Activated CD8-positive, alpha-beta memory T cell treated with anti-CD3 and anti-CD28 coated beads for 1 hour (primary cell): ENCODE measurements around the gene HTR3D.
"Not testable (repeated sequence)": the region's sequence is repeated elsewhere in the genome, so short reads cannot be mapped to it uniquely, and the experiment has no call there.

Experiments
- DNase-seq, 2 donors: peaks; one replicate each; pipeline ENCODE4 v3.0.0-alpha.2; 2020; ENCODE audit warnings: low read depth in 1 of 2; ENCODE audit errors: extremely low read depth in 1 of 2

The HTR3D gene, protein sequence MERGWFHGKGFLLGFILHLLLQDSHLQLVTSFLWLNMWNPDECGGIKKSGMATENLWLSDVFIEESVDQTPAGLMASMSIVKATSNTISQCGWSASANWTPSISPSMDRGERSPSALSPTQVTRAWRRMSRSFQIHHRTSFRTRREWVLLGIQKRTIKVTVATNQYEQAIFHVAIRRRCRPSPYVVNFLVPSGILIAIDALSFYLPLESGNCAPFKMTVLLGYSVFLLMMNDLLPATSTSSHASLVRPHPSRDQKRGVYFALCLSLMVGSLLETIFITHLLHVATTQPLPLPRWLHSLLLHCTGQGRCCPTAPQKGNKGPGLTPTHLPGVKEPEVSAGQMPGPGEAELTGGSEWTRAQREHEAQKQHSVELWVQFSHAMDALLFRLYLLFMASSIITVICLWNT

GRCh38 chr3:184031187-184031792 lies at the start of gene HTR3D:
Gene HTR3D (plus strand): TSS chr3:184031742. CDS start chr3:184031742, 0 bp downstream.
- DNase-seq: no peak

GRCh38 chr3:183981990-183982644 lies 49.4 kb upstream of the HTR3D start:
- no peak for DNase-seq

DNA sequence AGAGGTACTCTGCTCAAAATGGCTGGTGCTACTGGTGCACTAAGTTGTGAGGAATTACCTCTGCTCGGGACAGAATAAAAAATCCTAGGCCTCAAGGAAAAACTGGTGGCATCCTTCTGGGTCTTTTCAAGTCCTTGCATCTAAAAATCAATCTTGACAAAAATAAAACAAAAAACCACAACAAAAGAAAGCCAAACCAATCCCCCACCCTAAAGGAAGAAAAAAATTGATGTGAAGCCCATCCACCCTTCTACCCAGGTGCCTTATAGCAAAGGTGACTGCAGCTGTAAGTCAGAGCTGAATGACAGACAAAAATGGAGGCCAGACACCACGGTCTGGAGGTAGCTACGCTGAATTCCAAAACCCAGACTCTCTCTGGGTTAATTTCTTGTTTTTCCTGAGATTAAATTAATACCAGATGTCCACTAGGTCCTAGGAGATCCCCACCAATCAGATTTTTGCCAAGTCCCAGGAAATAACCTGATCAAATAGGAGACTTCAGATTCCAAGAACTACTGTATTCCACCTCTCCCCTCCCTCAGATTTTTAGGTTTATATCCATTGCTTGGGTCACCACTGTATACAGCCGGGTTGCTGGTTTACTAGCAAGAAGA lies 47.3 kb upstream of the HTR3D start:
- no peak for DNase-seq

DNA sequence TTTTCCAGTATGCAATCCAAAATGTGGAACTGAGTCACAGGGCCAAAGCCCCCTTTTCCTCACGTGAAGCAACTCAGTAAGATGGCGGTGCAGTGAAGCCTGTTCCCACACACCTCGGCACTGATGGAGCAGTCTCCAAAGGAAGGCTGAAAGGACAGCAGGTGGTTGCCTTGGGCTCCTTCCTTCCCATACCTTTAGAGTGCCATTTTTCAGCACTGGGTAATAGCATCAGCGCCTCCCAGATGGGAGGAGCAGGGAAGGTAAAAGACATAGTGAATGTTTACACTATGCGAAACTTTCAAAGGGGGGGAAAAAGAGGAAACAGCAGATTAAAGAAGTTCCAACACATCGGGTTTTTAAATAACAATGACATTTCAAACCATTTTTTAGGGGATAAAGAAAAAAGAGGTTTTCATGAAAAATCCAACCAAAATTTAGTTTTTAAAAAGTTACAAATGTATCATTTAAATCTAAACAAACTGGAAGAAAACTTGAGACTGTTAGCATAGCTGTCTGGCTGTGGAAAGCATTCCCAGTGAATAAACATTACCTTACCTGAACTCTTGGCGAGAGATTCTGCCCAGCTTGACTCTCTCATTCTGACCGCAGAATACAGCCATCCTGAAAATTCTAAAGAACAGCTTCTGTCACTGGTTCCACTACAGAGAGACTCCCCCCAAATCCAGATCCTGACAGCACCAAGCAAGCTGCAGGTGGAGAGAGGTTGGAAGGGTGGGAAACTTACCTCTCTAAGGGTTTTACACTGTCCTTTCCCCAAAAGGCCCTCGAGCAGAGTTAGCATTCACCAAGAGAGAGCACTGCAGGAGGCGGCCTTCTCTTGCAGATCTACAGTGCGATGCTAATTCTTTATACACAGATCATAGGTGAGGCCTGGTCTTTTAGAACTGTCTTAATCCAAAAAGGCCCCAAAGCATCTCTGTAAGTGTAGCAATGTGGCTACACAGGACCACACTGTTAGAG lies 46.5 kb upstream of the HTR3D start:
- no peak for DNase-seq

GRCh38 chr3:183987000-183987600 lies 44.4 kb upstream of the HTR3D start:
- DNase-seq: no peak

- no peak for DNase-seq
These were observed 43.2 kb upstream of the HTR3D start for GRCh38 chr3:183988216-183988790.

DNA sequence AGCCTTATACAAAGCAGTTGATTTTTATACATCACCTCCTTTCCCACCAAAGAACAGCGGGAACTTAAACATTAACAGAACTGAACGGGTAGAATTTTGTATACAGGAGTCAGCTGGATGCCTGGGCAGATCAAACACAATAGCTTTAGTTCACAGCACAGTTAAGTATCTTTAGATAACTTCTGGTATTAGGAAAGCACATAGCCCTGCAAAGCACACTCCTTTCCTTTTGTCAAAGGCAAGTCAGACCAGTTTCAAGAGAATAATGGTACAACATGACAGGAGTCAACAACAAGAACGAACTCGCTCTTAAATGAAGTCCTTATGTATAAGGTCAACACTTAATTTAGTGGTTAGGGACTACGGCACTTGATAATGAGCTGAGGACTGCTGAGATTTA lies 40.1 kb upstream of the HTR3D start:
- no peak for DNase-seq

GRCh38 chr3:184001761-184002160 lies 29.8 kb upstream of the HTR3D start:
- no peak for DNase-seq

GRCh38 chr3:184002469-184002868 lies 29.1 kb upstream of the HTR3D start:
- no peak for DNase-seq

GRCh38 chr3:184003187-184003967 lies 28.2 kb upstream of the HTR3D start:
- no peak for DNase-seq

DNA sequence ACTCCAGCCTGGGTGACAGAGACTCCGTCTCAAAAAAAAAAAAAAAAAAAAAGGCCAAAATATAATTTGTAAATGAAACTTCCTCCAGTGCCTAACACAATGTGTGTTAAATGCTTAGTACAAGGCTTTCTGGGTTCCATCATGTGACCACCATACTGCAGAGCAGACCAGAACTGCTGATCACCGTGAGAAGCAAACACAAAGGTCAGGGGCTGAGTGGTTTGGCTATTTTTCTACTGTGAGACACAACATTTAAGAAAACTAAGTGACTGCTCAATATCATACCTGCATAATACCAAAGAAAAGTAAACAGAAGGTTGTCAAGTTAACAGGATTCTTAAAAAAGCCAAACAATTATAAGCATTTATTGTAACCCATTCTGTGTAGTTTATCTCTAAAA lies 27.1 kb upstream of the HTR3D start:
- DNase-seq: no peak

DNA sequence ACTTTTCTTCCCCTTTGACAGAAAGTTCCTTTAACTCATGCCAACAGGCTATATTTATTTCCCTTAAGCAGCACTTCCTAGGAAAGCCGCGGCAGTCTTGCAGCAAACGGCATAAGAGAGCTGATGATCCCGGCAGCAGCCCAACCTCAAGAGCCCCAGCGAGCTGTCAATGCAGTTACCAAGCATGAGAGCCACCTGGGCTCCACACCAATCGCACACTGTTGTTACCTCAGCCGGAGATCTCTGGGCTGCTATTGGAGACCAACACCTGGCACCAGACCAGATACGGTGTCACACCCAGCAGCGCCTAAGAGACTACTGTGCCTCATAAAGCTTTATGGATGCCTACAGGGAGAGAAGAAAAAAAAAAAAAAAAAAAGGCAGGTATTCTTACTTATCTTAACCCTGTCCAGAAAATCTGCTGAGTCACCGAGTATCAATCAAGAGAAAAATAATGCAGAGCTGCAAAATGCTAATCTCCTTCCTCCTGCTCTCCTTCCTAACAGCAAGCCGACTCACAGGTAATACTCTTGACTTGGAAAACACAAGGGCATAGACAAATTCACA lies 25.5 kb upstream of the HTR3D start:
- no peak for DNase-seq

DNA sequence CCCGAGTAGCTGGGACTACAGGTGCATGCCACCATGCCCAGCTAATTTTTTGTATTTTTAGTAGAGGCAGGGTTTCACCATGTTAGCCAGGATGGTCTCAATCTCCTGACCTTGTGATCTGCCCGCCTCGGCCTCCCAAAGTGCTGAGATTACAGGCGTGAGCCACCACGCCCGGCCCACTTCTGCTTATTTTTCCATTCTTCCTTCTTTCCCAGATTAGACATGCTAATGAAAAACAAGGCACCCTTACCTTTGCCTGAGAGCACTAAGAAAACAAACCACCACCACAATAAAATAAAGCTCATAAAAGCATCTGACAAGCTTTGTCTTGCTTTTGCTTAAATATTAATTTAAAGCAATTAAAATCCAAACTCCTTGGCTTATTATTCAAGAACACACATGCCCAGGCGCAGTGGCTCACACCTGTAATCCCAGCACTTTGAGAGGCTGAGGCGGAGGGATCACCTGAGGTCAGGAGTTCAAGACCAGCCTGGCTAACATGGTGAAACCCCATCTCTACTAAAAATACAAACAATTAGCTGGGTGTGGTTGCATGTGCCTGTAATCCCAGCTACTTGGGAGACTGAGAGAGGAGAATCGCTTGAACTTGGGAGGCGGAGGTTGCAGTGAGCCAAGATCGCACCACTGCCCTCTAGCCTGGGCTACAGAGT lies 24.3 kb upstream of the HTR3D start:
- not testable (repeated sequence) for DNase-seq

DNA sequence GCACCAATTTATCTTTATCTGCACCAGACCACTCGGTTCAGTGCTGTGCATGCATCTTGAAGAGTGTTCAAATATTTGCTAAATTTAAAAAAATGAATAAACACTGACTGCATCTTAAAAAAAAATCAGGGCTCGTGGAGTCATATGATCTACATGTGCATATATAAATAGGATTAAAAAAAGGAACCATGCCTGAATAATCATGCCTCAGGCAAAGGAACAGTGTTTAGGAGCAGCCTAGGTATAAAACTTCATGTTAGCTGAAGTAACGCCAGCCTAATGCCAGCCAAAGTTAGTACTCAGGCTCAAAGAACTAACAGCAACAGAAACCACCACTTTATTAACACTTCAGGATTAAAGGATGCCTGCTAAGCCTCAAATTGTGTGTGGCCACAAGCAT lies 23.4 kb upstream of the HTR3D start:
- DNase-seq: no peak

DNA sequence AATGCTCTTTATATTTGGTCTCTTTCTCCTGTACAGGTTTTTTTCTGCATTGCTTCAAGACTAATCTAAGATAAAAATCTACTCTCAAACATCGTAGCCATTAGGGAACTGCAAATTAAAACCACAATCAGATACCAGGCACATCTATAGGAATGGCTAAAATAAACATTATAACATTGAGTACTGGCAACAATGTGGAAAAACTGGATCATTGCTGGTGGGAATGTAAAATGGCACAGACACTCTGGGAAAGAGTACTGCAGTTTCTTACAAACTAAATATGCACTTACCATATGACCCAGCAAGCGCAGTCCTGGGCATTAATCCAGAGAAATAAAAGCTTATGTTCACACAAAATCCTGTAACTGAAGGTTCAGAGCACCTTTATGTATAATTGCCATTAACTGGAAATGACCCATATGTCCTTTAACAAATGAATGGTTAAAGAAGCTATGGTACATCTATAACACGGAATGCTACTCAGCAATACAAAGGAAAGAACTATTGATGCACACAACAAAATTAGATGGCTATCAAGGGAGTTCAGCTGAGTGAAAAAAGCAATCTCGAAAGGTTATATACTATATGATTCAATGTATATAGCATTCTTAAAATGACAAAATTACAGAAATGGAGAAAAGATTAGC lies 20.2 kb upstream of the HTR3D start:
- no peak for DNase-seq

DNA sequence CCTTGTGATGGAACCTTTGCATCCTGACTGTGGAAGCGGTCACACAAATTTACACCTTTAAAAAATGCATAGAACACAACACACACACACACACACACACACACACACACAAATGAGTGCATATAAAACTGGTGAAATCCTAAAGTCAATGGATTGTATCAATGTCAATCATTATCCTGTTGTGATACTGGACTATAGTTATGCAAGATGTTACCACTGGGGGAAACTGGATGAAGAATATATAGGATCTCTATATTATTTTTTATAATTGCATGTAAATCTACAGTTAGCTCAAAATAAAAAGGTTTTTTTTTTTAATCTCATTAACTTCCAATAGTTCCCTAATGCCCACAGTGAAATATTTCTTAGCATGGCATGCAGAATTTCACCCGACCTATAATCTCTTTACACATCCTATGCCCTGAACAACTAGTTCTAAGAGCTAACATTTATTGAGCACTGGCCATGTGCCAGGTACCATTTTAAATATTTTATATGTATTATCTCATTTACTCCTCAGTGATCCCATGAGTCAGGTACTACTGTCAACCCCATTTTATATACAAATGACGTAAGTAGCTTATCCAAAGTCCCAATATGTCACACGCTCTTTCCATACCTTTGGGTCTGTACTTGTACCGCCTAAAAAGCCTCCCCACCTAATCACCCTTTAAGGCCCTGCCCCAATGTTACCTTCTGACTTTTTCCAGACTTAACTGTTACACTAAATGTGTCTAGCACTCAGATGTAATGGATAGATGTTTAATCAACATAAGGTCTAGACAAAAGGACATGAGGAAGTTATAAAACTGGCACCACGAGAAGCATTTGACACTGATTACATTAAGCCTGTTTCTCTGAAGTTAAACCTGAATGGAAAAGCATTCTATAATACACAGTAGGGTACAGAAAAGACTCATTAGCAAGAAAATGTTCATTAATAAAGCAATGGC lies 19.3 kb upstream of the HTR3D start:
- DNase-seq: no peak
